RWPE2 (cell line): Measurements from ENCODE around the gene SPECC1L.

Experiments
- ATAC-seq: fragments of 200-7000 bp; cut with Tn5 transposase; 3 replicates; pipeline ENCODE4 v1.9.1; 2021; ENCODE audit warnings: low read depth
- DNase-seq: peaks from one replicate; pipeline ENCODE4 v3.0.0-alpha.2; 2020; ENCODE audit warnings: low spot score
- H3K27ac ChIP-seq: fragments of 450-650 bp; 2 replicates; pipeline ENCODE4 v1.5.1; 2017; ENCODE audit warnings: mild to moderate bottlenecking; ENCODE audit not compliant: poor library complexity, severe bottlenecking
- H3K27me3 ChIP-seq: fragments of 250-450 bp; sonication (Bioruptor Pico); 2 replicates; pipeline ENCODE4 v1.5.1; 2021; ENCODE audit warnings: mild to moderate bottlenecking, moderate library complexity; ENCODE audit not compliant: insufficient read depth, poor library complexity, severe bottlenecking
- H3K36me3 ChIP-seq: fragments of 250-450 bp; sonication (Bioruptor Pico); 2 replicates; pipeline ENCODE4 v1.5.1; 2020; ENCODE audit warnings: low read depth, mild to moderate bottlenecking, moderate library complexity
- H3K4me1 ChIP-seq: fragments of 250-450 bp; sonication (Bioruptor Pico); 2 replicates; pipeline ENCODE4 v1.5.1; 2021; ENCODE audit warnings: mild to moderate bottlenecking, moderate library complexity; ENCODE audit not compliant: insufficient read depth, poor library complexity, severe bottlenecking
- H3K4me3 ChIP-seq: fragments of 250-450 bp; sonication (Bioruptor Pico); 2 replicates; pipeline ENCODE4 v1.5.1; 2021; ENCODE audit warnings: mild to moderate bottlenecking, moderate library complexity; ENCODE audit not compliant: severe bottlenecking
- H3K9me3 ChIP-seq: fragments of 250-450 bp; sonication (Bioruptor Pico); 2 replicates; pipeline ENCODE4 v1.5.1; 2021; ENCODE audit warnings: mild to moderate bottlenecking, moderate library complexity; ENCODE audit not compliant: severe bottlenecking
- CTCF ChIP-seq: fragments of 450-650 bp; IDR thresholded peaks from one replicate; pipeline ENCODE4 v1.5.1; 2017; ENCODE audit warnings: mild to moderate bottlenecking, moderate library complexity; ENCODE audit not compliant: poor library complexity, severe bottlenecking

SPECC1L gene

GRCh38 chr22:24270556-24271385, at the start of gene SPECC1L:
Gene SPECC1L, plus strand, starts transcription at chr22:24270831. Its CDS starts 31,401 bp downstream, at chr22:24302232.
- no peaks in the 10 kb centered on the region for H3K27me3 ChIP-seq
- peaks cover 13% of the 10 kb centered on the region for H3K4me1 ChIP-seq
- no peaks in the 10 kb centered on the region; the same call in 1 of the 2 replicates for H3K36me3 ChIP-seq
- H3K4me3 ChIP-seq, result peak within 1 kb of the TSS; percentile 73
- peak; percentile 9 for TF ChIP-seq CTCF
- peak within 1 kb of the TSS; percentile 66 for H3K27ac ChIP-seq
- peak; percentile 89 for DNase-seq
- peak; percentile 94 for ATAC-seq
- H3K9me3 ChIP-seq, result no peaks in the 10 kb centered on the region

- no peaks in the 10 kb centered on the region for H3K27me3 ChIP-seq
- no peaks in the 10 kb centered on the region for H3K36me3 ChIP-seq
- no peak overlapping the region for H3K4me3 ChIP-seq
- H3K9me3 ChIP-seq, result no peaks in the 10 kb centered on the region
- no peak overlapping the region for H3K27ac ChIP-seq
- TF ChIP-seq CTCF, result no peak
- ATAC-seq (no peak), DNase-seq (no peak)
- H3K4me1 ChIP-seq, result no peaks in the 10 kb centered on the region
Measured at GRCh38 chr22:24224468-24224867, 46.2 kb upstream of the SPECC1L start.

- DNase-seq (no peak), ATAC-seq (no peak)
- Histone ChIP-seq H3K36me3 (no peaks in the 10 kb centered on the region), H3K4me3 (no peak overlapping the region), H3K27me3 (no peaks in the 10 kb centered on the region), H3K4me1 (no peaks in the 10 kb centered on the region), H3K9me3 (no peaks in the 10 kb centered on the region), H3K27ac (no peak overlapping the region)
- TF ChIP-seq CTCF, result no peak
Measured at GRCh38 chr22:24225044-24225601, 45.5 kb upstream of the SPECC1L start.

GRCh38 chr22:24225951-24226350, 44.7 kb upstream of the SPECC1L start:
- no peak for TF ChIP-seq CTCF
- DNase-seq, result no peak
- no peaks in the 10 kb centered on the region for H3K36me3 ChIP-seq
- no peak overlapping the region for H3K27ac ChIP-seq
- no peak overlapping the region for H3K4me3 ChIP-seq
- H3K4me1 ChIP-seq, result no peaks in the 10 kb centered on the region
- no peak for ATAC-seq
- no peaks in the 10 kb centered on the region for H3K27me3 ChIP-seq
- H3K9me3 ChIP-seq, result no peaks in the 10 kb centered on the region
